HG03432 (cell line): Measurements from ENCODE around the gene ELAPOR1.
"Not testable (repeated sequence)": the region's sequence is repeated elsewhere in the genome, so short reads cannot be mapped to it uniquely, and the experiment has no call there.

Experiments
- ATAC-seq: cut with Tn5 transposase; IDR thresholded peaks from one replicate; pipeline ENCODE4 v1.9.1; 2021; ENCODE audit warnings: mild to moderate bottlenecking, moderate library complexity; ENCODE audit not compliant: unreplicated experiment

Gene ELAPOR1

DNA sequence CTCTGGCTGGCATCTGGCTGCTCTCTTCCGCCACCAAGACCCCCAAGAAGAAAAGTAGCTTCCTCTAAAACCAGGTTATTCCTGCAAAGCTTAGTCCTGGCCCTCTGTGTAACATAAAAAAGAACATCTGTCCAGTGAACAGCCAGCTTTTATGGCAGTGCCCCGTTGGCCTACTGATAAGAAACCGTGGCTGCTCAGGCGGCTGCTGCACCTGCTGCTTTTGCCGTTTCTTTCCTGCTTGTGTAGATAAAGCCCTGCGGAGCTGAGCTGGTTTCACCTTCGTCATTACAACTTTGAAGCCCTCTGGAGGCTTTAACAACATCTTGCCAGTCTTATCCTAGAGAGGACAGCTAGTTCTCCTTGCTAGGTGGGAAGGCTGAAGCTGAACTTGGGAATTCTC is 20.5 kb downstream of the ELAPOR1 start:
- no peak for ATAC-seq

DNA sequence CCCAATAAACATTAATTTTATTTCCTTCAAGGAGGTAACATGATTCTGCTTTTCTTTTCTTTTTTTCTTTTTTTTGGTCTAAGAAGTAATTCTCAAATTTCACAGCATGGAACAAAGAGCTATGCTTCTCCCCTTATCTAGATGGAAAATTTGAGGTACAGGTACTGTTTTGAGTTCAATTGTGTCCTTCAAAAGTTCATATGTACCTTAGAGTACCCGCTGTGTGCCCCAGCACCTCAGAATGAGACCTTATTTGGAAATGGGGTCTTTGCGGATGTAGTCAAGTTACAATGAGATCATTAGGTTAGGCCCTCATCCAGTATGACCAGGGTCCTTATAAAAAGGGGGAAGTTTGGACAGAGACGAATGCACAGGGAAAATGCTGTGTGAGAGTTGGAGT is 22.0 kb downstream of the ELAPOR1 start:
- ATAC-seq = no peak

DNA sequence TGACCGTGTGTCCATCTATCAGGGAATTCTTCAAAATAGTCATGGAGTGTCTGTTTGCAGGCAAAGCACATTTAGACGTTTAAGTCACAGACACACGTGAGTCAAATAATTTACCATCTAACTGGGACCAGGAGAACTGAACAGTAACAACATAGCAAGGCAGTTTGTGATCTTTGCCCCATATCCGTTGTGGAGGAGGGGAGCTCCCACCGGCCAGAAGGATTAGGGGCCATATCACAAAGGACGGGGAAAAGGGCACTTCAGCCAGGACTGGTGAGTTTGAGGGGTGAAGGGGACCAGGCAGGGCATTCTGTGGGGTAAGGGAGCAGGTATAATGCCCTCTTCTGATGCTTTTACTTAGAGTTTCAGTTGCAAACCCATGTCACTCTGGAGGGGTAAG is 22.9 kb downstream of the ELAPOR1 start:
- ATAC-seq = no peak

DNA sequence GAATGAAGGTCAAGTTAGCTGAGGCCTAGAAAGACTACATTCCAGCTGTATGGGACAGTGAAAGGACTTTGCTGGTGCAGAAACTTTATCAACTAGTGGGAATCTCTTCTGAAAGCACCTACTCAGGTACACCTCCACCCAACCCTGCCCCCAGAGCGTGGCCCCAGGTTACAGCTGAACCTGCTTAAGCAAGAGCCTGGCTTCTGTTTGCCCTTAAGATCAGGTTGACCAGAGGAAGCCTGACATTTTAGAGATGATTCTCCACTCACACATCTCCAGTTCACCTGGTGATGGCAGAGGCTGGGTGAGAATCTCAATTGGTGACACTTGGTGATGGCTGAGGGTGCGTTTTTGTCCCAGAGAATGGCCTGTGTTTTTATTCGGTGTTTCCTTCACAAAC is 24.0 kb downstream of the ELAPOR1 start:
- ATAC-seq = no peak

DNA sequence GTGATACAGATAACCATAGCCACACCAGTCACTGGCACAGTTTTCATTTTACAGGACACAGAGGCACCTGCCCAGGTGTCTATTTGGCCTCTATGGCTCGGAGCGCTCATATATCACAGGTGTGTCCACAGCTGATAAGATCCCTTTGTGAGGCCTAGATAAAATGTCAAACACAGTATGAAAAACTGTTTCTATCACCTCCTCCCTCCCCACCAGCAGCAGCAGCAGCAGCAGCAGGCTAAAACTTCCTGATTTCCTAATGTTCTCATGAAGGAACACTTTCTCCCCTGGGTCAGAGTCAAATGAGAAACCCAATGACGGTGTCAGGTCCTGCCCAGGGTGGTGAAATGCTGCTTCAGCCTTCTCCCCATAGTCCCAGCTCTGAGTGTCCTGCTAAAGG is 24.4 kb downstream of the ELAPOR1 start:
- no peak for ATAC-seq

DNA sequence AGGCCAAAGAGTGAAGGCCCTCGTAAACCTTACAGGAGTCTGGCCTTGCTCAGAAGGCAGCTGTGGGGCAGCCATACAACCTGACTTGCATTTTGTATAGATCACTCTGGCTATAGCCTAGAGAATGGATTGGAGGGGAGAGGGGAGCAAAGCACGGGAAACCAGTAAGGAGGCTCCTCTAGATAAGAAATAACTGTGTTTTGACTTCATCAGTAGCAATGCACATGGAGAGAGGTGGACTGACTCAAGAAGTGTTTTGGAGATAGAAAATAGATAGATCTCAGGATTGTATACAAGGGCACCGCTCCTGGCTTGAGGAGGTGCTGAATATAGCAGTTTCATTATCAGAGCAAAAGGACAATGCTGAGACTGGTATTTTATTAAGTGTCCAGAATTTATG is 26.5 kb downstream of the ELAPOR1 start:
- no peak for ATAC-seq

DNA sequence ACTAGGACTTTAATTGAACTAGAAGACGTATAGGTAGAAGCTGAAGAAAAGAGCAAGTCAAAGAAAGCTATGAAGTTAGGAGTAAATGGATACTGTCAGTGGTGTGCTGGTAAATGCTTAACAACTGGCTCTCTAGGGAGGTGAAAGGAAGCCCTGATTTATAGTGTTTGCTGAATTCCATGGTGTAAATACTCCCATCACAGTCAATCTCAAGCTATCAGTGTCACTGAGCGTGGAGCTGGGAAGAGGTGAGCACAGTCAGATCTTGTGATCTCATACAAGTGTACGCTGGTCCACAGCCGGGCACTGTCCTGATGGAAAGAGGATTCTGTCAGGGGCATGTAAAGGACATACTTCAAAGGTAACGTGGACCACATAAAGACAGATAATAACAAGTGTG is 28.3 kb downstream of the ELAPOR1 start:
- ATAC-seq = no peak

DNA sequence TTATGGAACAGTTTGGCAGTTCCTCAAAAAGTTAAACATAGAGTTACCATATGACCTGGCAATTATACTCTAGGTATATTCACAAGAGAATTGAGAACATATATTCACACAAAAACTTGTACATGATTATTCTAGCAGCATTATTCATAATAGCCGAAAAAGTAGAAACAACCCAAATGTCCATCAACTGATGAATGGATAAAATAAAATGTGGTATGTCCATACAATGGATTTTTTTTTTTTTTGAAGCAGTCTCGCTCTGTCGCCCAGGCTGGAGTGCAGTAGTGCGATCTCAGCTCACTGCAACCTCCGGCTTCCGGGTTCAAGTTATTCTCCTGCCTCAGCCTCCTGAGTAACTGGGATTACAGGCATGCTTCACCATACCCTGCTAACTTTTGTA is 28.8 kb downstream of the ELAPOR1 start:
- ATAC-seq = not testable (repeated sequence)

DNA sequence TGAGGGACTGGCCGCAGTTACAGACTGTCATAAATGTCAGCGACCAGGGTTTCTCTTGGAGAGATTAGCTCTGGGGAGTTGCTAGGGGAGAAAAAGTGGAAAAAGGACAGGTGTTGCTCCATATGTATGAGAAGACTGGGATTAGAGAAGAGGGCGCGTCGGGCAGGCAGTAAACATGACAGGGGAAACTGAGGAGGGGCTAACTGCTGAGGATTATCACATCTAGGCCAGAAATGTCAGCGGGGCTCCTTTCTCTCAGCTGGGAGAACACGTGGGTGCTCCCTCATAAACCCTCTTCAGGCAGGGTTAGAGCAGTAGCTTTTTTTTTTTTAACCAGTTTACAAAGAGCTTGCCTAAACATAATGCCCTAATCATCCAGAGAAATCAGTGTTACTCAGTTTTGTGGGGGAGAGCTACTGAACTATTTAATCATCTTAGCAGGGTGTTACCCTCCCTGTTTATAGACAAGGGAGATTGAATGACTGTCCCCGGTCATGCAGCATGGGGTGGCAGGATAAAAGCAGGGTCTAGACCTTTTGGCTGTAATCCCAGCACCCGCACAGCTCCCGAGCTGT is 35.2 kb downstream of the ELAPOR1 start:
- no peak for ATAC-seq

DNA sequence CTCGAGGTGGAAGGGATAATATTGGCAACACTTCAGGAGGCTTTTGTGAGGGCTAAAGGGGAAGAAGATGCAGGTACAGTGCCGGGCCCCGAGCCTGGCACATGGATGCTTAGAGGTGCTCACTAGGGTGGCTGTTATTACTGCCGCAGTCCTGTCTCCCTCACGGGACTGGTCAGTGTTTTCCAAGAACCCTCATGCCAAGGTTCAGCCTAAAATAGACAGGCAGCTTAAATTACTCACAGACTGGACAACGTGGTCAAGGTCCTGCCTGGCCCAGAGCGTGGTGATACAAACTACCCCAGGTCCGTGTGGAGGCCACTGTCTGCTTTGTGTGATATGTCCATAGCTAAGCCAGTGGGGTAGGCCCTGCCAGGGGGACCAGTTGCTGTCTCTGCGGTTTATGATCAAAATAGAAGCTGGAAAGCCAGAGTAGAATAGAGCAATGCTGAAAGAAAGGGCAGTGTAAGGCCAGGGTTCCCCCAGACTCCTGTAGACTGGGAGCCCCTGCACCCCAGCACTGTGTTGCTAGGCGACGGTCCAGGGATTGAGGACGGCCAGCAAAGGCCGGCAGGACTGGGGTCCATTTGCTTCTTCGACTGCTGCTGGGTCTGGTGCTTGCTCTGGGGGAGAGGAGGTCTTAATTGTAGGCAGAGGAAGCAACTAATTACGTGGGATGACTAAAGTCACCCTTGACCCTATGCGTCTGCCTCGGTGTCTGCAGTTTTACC is 36.1 kb downstream of the ELAPOR1 start:
- ATAC-seq = no peak

DNA sequence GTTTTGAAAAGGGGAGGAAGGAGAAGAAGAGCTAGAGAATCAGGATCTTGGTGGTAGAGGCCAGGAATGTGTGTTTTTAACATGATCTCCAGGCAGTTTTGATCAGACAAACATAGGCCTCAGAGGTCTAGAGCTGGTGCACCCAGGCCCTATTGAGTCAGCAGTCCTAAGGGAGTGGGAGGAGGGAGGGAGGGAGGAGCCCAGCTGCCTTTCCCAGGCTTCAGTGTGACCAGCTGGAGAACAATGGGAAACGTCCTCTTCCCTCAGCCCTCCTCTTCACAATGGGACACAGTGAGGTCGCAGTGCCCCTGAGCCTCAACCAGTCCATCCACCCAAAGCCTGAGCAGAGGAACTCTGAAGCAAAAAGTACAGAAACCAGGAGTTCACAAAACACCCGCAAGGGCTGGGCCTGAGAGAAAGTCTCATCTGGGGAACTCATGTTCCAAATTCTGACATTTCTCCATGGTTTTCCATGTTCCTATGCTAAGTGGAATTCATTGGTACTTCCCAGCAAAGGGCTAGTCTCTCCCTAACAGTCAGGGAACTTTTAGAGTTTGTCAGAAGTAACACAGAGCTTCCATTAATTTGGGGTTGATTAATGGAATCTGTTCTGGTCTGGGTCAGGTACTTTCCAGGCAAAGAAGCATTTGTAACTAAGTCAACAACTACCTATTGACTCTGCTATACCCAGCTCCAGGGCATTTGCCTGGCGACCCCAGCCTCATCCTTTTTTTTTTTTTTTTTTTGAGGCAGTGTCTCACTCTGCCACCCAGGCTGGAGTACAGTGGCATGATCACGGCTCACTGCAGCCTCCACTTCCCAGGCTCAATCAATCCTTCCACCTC is 37.5 kb downstream of the ELAPOR1 start:
- ATAC-seq = no peak

DNA sequence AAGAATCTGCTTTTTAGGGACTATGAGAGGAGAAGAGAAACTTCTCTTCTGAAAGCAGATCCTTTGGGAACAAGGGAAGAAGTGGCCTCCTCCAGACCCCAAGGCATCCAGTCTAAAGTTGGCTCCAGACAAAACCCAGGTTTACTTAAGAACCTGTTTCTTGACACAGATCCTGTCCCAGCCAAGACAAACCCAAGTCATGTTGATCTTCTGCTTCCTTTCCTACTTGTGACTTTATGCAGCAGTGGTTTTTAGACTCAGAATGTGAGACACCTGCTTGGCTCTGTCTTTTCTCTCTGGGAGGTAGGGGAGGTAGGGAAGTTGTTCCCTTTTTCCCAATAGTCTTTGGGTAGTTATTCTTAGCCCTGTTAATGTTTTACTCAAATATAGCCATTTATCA is 38.3 kb downstream of the ELAPOR1 start:
- ATAC-seq = no peak

DNA sequence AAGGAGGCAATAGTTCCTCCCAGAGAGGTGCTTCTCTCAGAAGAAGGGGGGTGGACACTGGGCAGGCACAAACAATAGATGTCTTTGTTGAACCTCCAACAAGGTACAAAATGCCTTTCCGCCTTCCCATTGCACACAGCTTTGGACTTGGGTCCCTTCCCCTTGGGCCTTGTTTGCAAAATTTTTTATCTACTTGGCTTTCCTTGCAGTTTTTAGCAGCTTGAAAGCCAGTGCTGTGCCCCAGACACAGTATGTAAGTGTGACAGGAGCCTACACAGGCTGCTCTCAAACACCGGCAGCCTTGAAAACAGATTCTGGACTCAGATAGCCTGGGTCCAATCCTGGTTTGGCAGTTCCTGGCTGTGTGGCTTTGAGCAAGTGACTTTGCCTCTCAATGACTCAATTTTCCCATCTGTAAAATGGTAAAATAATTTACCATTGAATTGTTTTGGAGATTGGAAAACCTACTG is 43.0 kb downstream of the ELAPOR1 start:
- no peak for ATAC-seq

DNA sequence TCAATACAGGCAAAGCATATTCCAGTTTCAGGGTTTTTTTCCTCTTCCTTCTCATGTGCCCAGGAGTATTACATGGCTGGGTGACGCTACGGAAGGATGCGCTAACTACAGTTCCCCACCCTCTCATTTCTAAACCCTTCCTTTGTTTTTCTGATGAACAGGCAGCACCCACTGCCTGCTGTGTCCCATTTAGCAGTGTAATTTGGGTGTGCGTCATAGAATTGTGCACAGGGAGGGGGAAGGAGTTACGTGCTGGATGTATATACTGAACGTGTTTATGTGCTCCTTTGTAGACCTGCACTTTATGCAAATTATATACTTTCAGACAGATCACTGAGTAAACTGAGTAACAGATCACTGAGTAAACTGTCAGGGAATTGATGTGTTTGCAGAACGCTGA is 44.5 kb downstream of the ELAPOR1 start:
- ATAC-seq = no peak

DNA sequence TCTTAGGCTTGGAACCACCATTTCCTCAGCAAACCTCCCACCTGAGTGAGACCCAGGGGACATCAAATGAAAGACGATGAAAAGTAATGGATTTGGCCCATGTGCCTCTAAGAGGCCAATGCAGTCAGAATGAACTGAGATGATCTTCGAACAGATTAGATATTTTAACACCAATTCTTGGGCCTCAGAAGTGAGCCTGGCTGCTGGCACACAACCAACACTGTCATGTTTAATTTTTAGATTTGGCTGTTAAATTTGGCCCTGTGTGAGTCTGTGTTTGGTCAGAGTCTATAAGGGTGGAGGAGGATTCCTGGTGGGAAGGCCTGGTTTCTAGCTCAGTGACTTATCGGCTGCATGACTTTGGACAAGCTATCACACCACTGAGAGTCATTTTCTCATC is 45.4 kb downstream of the ELAPOR1 start:
- no peak for ATAC-seq

DNA sequence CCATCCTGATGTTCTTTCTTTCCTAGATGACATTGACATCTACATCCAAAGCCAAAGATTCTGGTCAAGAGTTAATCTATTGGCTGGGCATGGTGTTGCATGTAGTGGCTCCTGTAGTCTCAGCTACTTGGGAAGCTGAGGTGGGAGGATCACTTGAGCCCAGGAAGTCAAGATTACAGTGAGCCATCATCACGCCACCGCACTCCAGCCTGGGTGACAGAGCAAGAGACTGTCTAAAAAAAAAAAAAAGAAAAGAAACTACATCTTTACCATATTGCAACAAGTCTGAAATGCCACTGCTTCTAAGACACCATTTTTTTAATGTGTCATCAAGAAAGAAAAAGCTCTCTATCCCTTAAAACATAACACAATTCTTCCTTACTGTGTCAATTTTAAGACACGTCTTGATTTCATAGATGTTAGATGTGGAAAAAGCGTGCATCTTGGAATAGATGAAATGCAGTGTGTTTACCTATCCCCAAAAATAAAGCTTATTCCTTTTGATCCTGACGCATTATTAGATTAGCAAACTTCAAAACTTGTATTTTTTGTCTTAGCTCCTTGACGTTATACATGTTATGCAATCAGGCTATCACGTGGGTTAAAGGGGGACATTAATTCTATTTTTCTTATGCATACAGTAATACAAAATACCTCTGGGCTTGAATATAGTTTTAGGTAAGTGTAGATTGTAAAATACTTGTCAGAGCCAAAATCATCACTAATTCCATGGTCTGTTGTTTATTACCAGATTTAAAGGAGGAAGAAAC is 46.3 kb downstream of the ELAPOR1 start:
- no peak for ATAC-seq

DNA sequence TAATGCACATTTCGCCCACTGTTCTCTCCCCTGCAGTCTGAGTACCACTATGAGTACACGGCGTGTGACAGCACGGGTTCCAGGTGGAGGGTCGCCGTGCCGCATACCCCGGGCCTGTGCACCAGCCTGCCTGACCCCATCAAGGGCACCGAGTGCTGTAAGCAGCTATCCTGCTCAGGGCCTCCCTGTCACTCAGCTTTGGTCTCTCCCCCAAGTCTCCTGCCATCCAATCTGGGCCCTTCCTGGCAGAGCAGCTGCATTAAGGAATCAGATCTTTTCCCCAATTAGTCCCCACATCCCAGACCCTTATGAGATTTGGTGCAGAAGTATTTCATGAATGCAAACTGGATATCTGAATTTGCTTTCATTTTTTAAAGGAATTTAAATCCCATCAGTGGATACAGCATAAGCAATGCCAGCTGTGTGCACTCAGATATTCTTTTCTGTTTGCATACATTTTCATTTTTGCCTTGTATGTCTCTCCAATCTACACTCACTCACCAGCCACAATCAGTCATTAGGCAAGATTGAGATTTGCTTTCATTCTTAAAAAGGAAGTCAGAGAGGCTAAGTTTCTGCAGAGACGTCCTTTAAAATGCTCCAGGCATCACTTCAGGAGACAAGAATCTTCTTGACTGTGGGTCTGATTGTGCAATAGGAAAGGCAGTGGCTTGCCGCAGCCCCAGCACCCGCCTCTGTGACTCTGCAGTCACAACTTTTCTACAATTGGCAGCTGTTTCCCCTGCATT is 48.1 kb downstream of the ELAPOR1 start:
- ATAC-seq = peak; percentile 70

DNA sequence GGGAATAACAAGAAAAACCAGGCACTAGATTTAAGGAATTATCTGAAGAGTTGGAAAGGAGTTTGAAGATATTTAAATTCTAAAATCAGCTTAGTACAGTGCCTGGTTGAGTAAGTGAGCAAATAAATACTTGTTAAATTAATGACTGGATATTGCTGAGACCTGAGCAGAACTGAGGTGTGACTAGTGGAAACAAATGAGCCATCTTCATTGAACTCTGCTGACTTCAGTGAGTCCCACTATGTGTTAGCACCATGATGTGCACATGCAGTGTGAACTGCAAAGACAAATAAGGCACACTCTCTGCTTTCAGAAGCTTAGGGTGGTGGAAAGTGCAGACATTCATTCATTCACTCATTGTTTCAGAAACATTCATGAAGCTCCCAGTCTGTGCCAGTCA is 48.7 kb downstream of the ELAPOR1 start:
- ATAC-seq = no peak

DNA sequence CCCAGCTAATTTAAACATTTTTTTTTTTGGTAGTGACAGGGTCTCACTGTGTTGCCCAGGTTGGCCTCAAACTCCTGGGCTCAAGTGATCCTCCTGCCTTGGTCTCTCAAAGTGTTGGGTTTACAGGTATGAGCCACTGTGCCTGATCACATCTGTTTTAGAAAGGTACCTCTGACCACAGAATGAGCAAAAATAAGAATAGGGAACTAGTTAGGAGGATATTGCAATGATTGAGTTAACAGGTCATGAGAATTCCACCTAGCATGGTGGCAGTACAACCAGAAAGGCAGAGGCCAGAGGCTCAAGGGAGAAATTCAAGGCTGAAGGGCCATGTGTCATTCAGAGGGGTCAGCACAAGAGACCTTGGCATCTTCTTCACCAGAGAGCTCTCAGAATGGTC is 49.6 kb downstream of the ELAPOR1 start:
- no peak for ATAC-seq
